Astrocyte (in vitro differentiated cells and primary cell): ENCODE data around the gene TBC1D3B. TPM values are rescaled to one million over a fixed set of nuclear protein-coding genes. Genes with fewer than 3 reads are reported as not detected.

ENCODE experiments used
- DNase-seq: peaks from one replicate; pipeline ENCODE4 v3.0.0-alpha.2; 2010; ENCODE audit warnings: low read depth
- FAIRE-seq: peaks from 2 replicates; lab custom pipeline; 2011; peaks lifted over from hg19 to GRCh38; lab: Jason Lieb, UNC
- H2AFZ ChIP-seq: 2 replicates; pipeline ENCODE4 v1.6.0; 2012; ENCODE audit warnings: low read depth, low read length, inconsistent platforms
- H3K27ac ChIP-seq: 2 replicates; pipeline ENCODE4 v1.5.1; 2011; ENCODE audit warnings: low read depth, low read length, inconsistent platforms
- H3K27me3 ChIP-seq: 2 replicates; pipeline ENCODE4 v1.6.0; 2011; ENCODE audit warnings: low read length, inconsistent platforms; ENCODE audit not compliant: insufficient read depth
- H3K36me3 ChIP-seq: 2 replicates; pipeline ENCODE4 v1.5.1; 2011; ENCODE audit warnings: low read length, inconsistent platforms; ENCODE audit not compliant: insufficient read depth
- H3K4me1 ChIP-seq: 2 replicates; pipeline ENCODE4 v1.5.1; 2011; ENCODE audit warnings: low read length, inconsistent platforms; ENCODE audit not compliant: insufficient read depth
- H3K4me2 ChIP-seq: 2 replicates; pipeline ENCODE4 v1.6.0; 2012; ENCODE audit warnings: low read length, inconsistent platforms
- H3K4me3 ChIP-seq: 2 replicates; pipeline ENCODE4 v1.5.1; 2011; ENCODE audit warnings: low read depth, mild to moderate bottlenecking, low read length, inconsistent platforms; ENCODE audit not compliant: insufficient read depth
- H3K79me2 ChIP-seq: 2 replicates; pipeline ENCODE4 v1.6.0; 2012; ENCODE audit warnings: mild to moderate bottlenecking, low read length, inconsistent platforms; ENCODE audit not compliant: insufficient read depth
- H3K9ac ChIP-seq: 2 replicates; pipeline ENCODE4 v1.6.0; 2012; ENCODE audit warnings: mild to moderate bottlenecking, low read length, inconsistent platforms
- H3K9me3 ChIP-seq: 2 replicates; pipeline ENCODE4 v1.5.1; 2012; ENCODE audit warnings: low read depth, mild to moderate bottlenecking, low read length, inconsistent platforms; ENCODE audit not compliant: insufficient read depth
- H4K20me1 ChIP-seq: 2 replicates; pipeline ENCODE4 v1.6.0; 2012; ENCODE audit warnings: low read length, inconsistent platforms; ENCODE audit not compliant: insufficient read depth
- H3K27ac Mint-ChIP-seq: one replicate; pipeline ENCODE4 v1.8.0; 2021; ENCODE audit warnings: mild to moderate bottlenecking, mixed read lengths; ENCODE audit not compliant: unreplicated experiment
- H3K27me3 Mint-ChIP-seq: one replicate; pipeline ENCODE4 v1.8.0; 2021; ENCODE audit warnings: low read depth, mixed read lengths; ENCODE audit not compliant: unreplicated experiment
- H3K36me3 Mint-ChIP-seq: one replicate; pipeline ENCODE4 v1.8.0; 2021; ENCODE audit warnings: low read depth, mixed read lengths; ENCODE audit not compliant: unreplicated experiment
- H3K4me1 Mint-ChIP-seq: one replicate; pipeline ENCODE4 v1.8.0; 2021; ENCODE audit warnings: low read depth, mixed read lengths; ENCODE audit not compliant: unreplicated experiment
- H3K4me3 Mint-ChIP-seq: one replicate; pipeline ENCODE4 v1.8.0; 2021; ENCODE audit warnings: mild to moderate bottlenecking, moderate library complexity, mixed read lengths; ENCODE audit not compliant: unreplicated experiment
- H3K9me3 Mint-ChIP-seq: one replicate; pipeline ENCODE4 v1.8.0; 2021; ENCODE audit warnings: mild to moderate bottlenecking, mixed read lengths; ENCODE audit not compliant: unreplicated experiment
- EZH2 ChIP-seq: IDR thresholded peaks from 2 replicates; pipeline ENCODE4 v1.6.1; 2012; ENCODE audit warnings: mild to moderate bottlenecking, low read length, inconsistent platforms; ENCODE audit not compliant: insufficient read depth
- total RNA-seq: library from RNA; stranded (reverse); gene quantifications from 2 replicates; pipeline ENCODE4 v1.2.1, GENCODE V29; 2021
- TF ChIP-seq, protein P1 (sequence below): IDR thresholded peaks from 2 replicates; pipeline ENCODE4 v1.5.1; 2011; ENCODE audit warnings: low read depth, mild to moderate bottlenecking, inconsistent platforms, low read length, moderate library complexity; ENCODE audit not compliant: insufficient read depth

TBC1D3B gene
- total RNA-seq, 1 donor from 2014 or later: 9.8 TPM

GRCh38 chr17:36133602-36134236 lies 42.7 kb downstream of the TBC1D3B start:
- FAIRE-seq (no peak), DNase-seq (no peak)
- Histone ChIP-seq H3K4me2 (no peak overlapping the region), H3K4me1 (no peaks in the 10 kb centered on the region), H3K27me3 (peaks cover 2% of the 10 kb centered on the region), H3K36me3 (no peaks in the 10 kb centered on the region), H3K27ac (no peak overlapping the region), H2AFZ (no peak overlapping the region), H4K20me1 (no peaks in the 10 kb centered on the region), H3K9ac (no peak overlapping the region), H3K4me3 (no peak overlapping the region), H3K79me2 (no peaks in the 10 kb centered on the region), H3K9me3 (peaks cover 8% of the 10 kb centered on the region)
- peaks cover 16% of the 10 kb centered on the region for H3K27me3 Mint-ChIP-seq
- TF ChIP-seq, protein P1, sequence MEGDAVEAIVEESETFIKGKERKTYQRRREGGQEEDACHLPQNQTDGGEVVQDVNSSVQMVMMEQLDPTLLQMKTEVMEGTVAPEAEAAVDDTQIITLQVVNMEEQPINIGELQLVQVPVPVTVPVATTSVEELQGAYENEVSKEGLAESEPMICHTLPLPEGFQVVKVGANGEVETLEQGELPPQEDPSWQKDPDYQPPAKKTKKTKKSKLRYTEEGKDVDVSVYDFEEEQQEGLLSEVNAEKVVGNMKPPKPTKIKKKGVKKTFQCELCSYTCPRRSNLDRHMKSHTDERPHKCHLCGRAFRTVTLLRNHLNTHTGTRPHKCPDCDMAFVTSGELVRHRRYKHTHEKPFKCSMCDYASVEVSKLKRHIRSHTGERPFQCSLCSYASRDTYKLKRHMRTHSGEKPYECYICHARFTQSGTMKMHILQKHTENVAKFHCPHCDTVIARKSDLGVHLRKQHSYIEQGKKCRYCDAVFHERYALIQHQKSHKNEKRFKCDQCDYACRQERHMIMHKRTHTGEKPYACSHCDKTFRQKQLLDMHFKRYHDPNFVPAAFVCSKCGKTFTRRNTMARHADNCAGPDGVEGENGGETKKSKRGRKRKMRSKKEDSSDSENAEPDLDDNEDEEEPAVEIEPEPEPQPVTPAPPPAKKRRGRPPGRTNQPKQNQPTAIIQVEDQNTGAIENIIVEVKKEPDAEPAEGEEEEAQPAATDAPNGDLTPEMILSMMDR: no peak
- no peak for TF ChIP-seq EZH2
- H3K9me3 Mint-ChIP-seq: peaks cover 5% of the 10 kb centered on the region
- no peaks in the 10 kb centered on the region for H3K36me3 Mint-ChIP-seq
- H3K27ac Mint-ChIP-seq: no peak overlapping the region
- H3K4me3 Mint-ChIP-seq: no peak overlapping the region
- H3K4me1 Mint-ChIP-seq: peaks cover 5% of the 10 kb centered on the region

DNA sequence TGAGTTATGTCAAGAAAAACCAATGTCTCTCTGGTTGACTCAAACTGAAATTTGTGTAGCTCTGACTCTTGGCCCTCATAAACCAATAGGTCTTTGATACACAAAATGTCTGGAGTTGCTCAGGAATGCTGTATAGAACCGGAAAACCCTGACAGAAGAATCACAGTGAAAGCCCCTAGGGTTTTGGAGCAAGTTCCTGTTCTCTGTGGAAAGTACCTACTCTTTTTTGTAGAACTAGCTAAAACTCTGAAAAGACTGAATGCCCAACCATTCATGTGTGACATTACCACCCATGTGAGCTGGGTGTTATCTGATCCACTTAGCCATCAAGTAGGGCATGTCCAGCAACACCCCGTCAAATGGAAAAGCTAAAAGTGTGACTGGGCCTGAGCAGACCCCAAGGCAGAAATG lies 44.0 kb downstream of the TBC1D3B start:
- Mint-ChIP-seq H3K36me3 (no peaks in the 10 kb centered on the region), H3K27ac (no peak overlapping the region), H3K27me3 (peaks cover 15% of the 10 kb centered on the region), H3K4me1 (peaks cover 5% of the 10 kb centered on the region), H3K9me3 (peaks cover 5% of the 10 kb centered on the region), H3K4me3 (no peak overlapping the region)
- H3K79me2 ChIP-seq: no peaks in the 10 kb centered on the region
- no peak overlapping the region for H3K9ac ChIP-seq
- FAIRE-seq (no peak), DNase-seq (no peak)
- no peak overlapping the region for H3K27ac ChIP-seq
- peaks cover 2% of the 10 kb centered on the region for H3K27me3 ChIP-seq
- no peak overlapping the region for H3K4me3 ChIP-seq
- H3K9me3 ChIP-seq: peaks cover 7% of the 10 kb centered on the region
- no peaks in the 10 kb centered on the region for H3K36me3 ChIP-seq
- H3K4me1 ChIP-seq: no peaks in the 10 kb centered on the region
- no peak overlapping the region for H3K4me2 ChIP-seq
- no peaks in the 10 kb centered on the region for H4K20me1 ChIP-seq
- no peak for TF ChIP-seq EZH2
- TF ChIP-seq, protein P1: no peak
- H2AFZ ChIP-seq: no peak overlapping the region

GRCh38 chr17:36131931-36132330 lies 44.5 kb downstream of the TBC1D3B start:
- Histone ChIP-seq H3K9ac (no peak overlapping the region), H3K4me3 (no peak overlapping the region), H3K4me1 (no peaks in the 10 kb centered on the region), H3K27ac (no peak overlapping the region), H3K4me2 (no peak overlapping the region), H3K36me3 (no peaks in the 10 kb centered on the region), H3K27me3 (no peaks in the 10 kb centered on the region), H3K79me2 (no peaks in the 10 kb centered on the region), H3K9me3 (peaks cover 2% of the 10 kb centered on the region), H2AFZ (no peak overlapping the region), H4K20me1 (no peaks in the 10 kb centered on the region)
- H3K9me3 Mint-ChIP-seq: peaks cover 1% of the 10 kb centered on the region
- FAIRE-seq (no peak), DNase-seq (no peak)
- no peaks in the 10 kb centered on the region for H3K36me3 Mint-ChIP-seq
- H3K4me1 Mint-ChIP-seq: peaks cover 5% of the 10 kb centered on the region
- H3K27ac Mint-ChIP-seq: no peak overlapping the region
- peaks cover 10% of the 10 kb centered on the region for H3K27me3 Mint-ChIP-seq
- TF ChIP-seq, protein P1: no peak
- no peak for TF ChIP-seq EZH2
- H3K4me3 Mint-ChIP-seq: no peak overlapping the region
